Measurements from ENCODE around the gene PAK5.

DNA sequence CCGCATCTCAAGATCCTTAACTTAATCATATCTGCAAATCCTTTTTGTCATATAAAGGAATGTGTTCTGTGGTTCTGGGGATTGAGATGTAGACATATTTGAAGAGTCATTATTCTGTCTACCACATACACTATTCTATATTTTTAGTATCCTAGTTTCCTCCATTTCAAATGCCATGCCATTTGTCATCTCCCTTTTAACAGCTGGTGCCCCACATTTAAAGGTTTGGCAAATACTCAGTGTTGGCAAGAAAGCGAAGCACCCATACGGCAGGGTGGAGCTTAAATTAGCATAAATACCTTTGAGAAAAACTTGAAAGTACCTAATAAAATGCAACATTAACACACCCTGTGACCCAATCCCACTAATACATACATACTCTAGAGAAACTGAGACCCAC is 31.7 kb downstream of the PAK5 start:
- TF ChIP-seq GATA2 (IDR thresholded peaks at IDR 0.05; ENCODE audit: low read depth, low read length): no peak
- TF ChIP-seq GATA3 (IDR thresholded peaks at IDR 0.05; ENCODE audit: low read depth, low read length): no peak

Data from SH-SY5Y (cell line).